CD4-positive, CD25-positive, alpha-beta regulatory T cell (primary cell): ENCODE measurements around the gene CDC42EP2. TPM values are rescaled to one million over a fixed set of nuclear protein-coding genes. Genes with fewer than 3 reads are reported as not detected.

Source experiments
- ATAC-seq, 2 donors: fragments of 150-1000 bp; cut with Tn5 transposase; one replicate each; pipeline ENCODE4 v1.10.0; 2021; ENCODE audit warnings: low read depth in 2 of 2, moderate number of reproducible peaks in 2 of 2, moderate library complexity in 1 of 2
- DNase-seq, 3 donors: peaks; one replicate each; pipeline versions ENCODE4 v3.0.0 to v3.0.0-alpha.2; 2012 to 2022; ENCODE audit warnings: mixed read lengths in 1 of 3
- H3K27ac ChIP-seq: one replicate; pipeline ENCODE4 v1.7.0; 2013; ENCODE audit warnings: mild to moderate bottlenecking, low read length; ENCODE audit not compliant: insufficient read depth, poor library complexity, severe bottlenecking
- H3K27me3 ChIP-seq: one replicate; pipeline ENCODE4 v1.7.0; 2013; ENCODE audit warnings: low read length; ENCODE audit not compliant: control insufficient read depth, insufficient read depth
- H3K36me3 ChIP-seq: one replicate; pipeline ENCODE4 v1.7.0; 2013; ENCODE audit warnings: mild to moderate bottlenecking, low read length, moderate library complexity; ENCODE audit not compliant: control insufficient read depth, insufficient read depth
- H3K4me1 ChIP-seq: 2 replicates; pipeline ENCODE4 v1.7.0; 2013; ENCODE audit warnings: mild to moderate bottlenecking, low read length; ENCODE audit not compliant: insufficient read depth, control insufficient read depth, poor library complexity, severe bottlenecking
- H3K4me3 ChIP-seq: one replicate; pipeline ENCODE4 v1.7.0; 2013; ENCODE audit warnings: low read depth, mild to moderate bottlenecking, low read length, moderate library complexity
- H3K9me3 ChIP-seq, 2 experiments: 1 replicate in 1 of 2; 2 replicates in 1 of 2; pipeline ENCODE4 v1.7.0; 2013; ENCODE audit warnings: low read length in 2 of 2, mild to moderate bottlenecking in 1 of 2, moderate library complexity in 1 of 2; ENCODE audit not compliant: control insufficient read depth in 2 of 2
- H3K27ac Mint-ChIP-seq, 3 donors: one replicate each; pipeline ENCODE4 v1.8.0; 2020 to 2022; ENCODE audit warnings: mild to moderate bottlenecking in 3 of 3, mixed read lengths in 3 of 3, moderate library complexity in 2 of 3
- H3K27me3 Mint-ChIP-seq: one replicate; pipeline ENCODE4 v1.8.0; 2022; ENCODE audit warnings: mild to moderate bottlenecking, mixed read lengths
- H3K36me3 Mint-ChIP-seq: one replicate; pipeline ENCODE4 v1.8.0; 2020; ENCODE audit warnings: mixed read lengths
- H3K4me1 Mint-ChIP-seq, 4 donors: one replicate each; pipeline ENCODE4 v1.8.0; 2020 to 2022; ENCODE audit warnings: mixed read lengths in 4 of 4, mild to moderate bottlenecking in 1 of 4
- H3K4me3 Mint-ChIP-seq, 4 donors: one replicate each; pipeline ENCODE4 v1.8.0; 2020 to 2022; ENCODE audit warnings: mild to moderate bottlenecking in 4 of 4, mixed read lengths in 4 of 4, moderate library complexity in 3 of 4
- H3K9me3 Mint-ChIP-seq, 7 donors: one replicate each; pipeline ENCODE4 v1.8.0; 2020 to 2022; ENCODE audit warnings: mixed read lengths in 7 of 7, mild to moderate bottlenecking in 3 of 7, moderate library complexity in 2 of 7
- polyA plus RNA-seq, 4 donors: library from polyadenylated mRNA; unstranded; fragments of 300-500 nt; fragmentation: Illumina TruSeq; gene quantifications; one replicate each; pipeline ENCODE4 v1.2.3, GENCODE V29; 2021
- total RNA-seq: library from RNA; stranded (reverse); gene quantifications from one replicate; pipeline ENCODE4 v1.2.3, GENCODE V29; 2022

CDC42EP2 gene
- 1.9 TPM for total RNA-seq
- not detected for polyA plus RNA-seq

- Histone ChIP-seq H3K9me3 (no peaks in the 10 kb centered on the region), H3K4me1 (peaks cover 18% of the 10 kb centered on the region), H3K27me3 (no peaks in the 10 kb centered on the region), H3K36me3 (no peaks in the 10 kb centered on the region), H3K4me3 (peak within 1 kb of the TSS; percentile 7), H3K27ac (no peak within 1 kb of the TSS)
- DNase-seq (peak; percentile 54 to 74 (median 62)), ATAC-seq (peak; percentile 87 to 88)
- H3K4me3 Mint-ChIP-seq = peak within 1 kb of the TSS; percentile 73 to 92 (median 80)
- H3K9me3 Mint-ChIP-seq = no peaks in the 10 kb centered on the region
- peak within 1 kb of the TSS in 2 of 3 donors; percentile 14 to 42 for H3K27ac Mint-ChIP-seq
- H3K36me3 Mint-ChIP-seq = no peaks in the 10 kb centered on the region
- H3K4me1 Mint-ChIP-seq = peaks cover 0 to 12% (median 5%) of the 10 kb centered on the region in 4 donors
- H3K27me3 Mint-ChIP-seq = peaks cover 10% of the 10 kb centered on the region
These were observed at the start of gene CDC42EP2 for GRCh38 chr11:65314501-65315203. TSS of gene CDC42EP2 (plus strand) at chr11:65314866. CDS start at chr11:65320899, 6,033 bp downstream.

- peaks cover 0 to 2% (median 0%) of the 10 kb centered on the region in 7 donors for H3K9me3 Mint-ChIP-seq
- H3K9me3 ChIP-seq = no peaks in the 10 kb centered on the region
- H3K4me3 ChIP-seq = no peak overlapping the region
- peaks cover 16 to 45% (median 23%) of the 10 kb centered on the region in 4 donors for H3K4me1 Mint-ChIP-seq
- H3K27ac Mint-ChIP-seq = peak overlapping the region in 1 of 3 donors; percentile 5
- H3K4me1 ChIP-seq = peaks cover 18% of the 10 kb centered on the region
- no peak overlapping the region for H3K27ac ChIP-seq
- no peak for ATAC-seq
- H3K36me3 Mint-ChIP-seq = peaks cover 17% of the 10 kb centered on the region
- H3K36me3 ChIP-seq = peaks cover 34% of the 10 kb centered on the region
- no peaks in the 10 kb centered on the region for H3K27me3 ChIP-seq
- no peaks in the 10 kb centered on the region for H3K27me3 Mint-ChIP-seq
- H3K4me3 Mint-ChIP-seq = peak overlapping the region in 3 of 4 donors; percentile 2 to 98 (median 7)
- DNase-seq = no peak
These were observed 48.5 kb upstream of the CDC42EP2 start for GRCh38 chr11:65266210-65266609.

- ATAC-seq = peak in 1 of 2 donors; percentile 38
- peaks cover 26% of the 10 kb centered on the region for H3K36me3 Mint-ChIP-seq
These were observed 39.7 kb upstream of the CDC42EP2 start for GRCh38 chr11:65274735-65275682.

GRCh38 chr11:65275906-65276305 lies 38.8 kb upstream of the CDC42EP2 start:
- H3K4me1 ChIP-seq = peaks cover 5% of the 10 kb centered on the region
- H3K27ac Mint-ChIP-seq = no peak overlapping the region
- no peaks in the 10 kb centered on the region for H3K9me3 ChIP-seq
- peaks cover 40% of the 10 kb centered on the region for H3K36me3 ChIP-seq
- no peak for DNase-seq
- H3K4me1 Mint-ChIP-seq = peaks cover 5 to 17% (median 12%) of the 10 kb centered on the region in 4 donors
- no peaks in the 10 kb centered on the region for H3K27me3 Mint-ChIP-seq
- H3K4me3 Mint-ChIP-seq = no peak overlapping the region
- no peak overlapping the region for H3K4me3 ChIP-seq
- no peaks in the 10 kb centered on the region for H3K9me3 Mint-ChIP-seq
- no peak overlapping the region for H3K27ac ChIP-seq
- no peaks in the 10 kb centered on the region for H3K27me3 ChIP-seq
- peaks cover 24% of the 10 kb centered on the region for H3K36me3 Mint-ChIP-seq
- no peak for ATAC-seq

More at GRCh38 chr11:65274735-65275682, 39.7 kb upstream of the CDC42EP2 start:
- Histone ChIP-seq H3K4me3 (no peak overlapping the region), H3K4me1 (peaks cover 2% of the 10 kb centered on the region), H3K9me3 (no peaks in the 10 kb centered on the region), H3K27me3 (no peaks in the 10 kb centered on the region), H3K36me3 (peaks cover 41% of the 10 kb centered on the region), H3K27ac (no peak overlapping the region)
- H3K4me3 Mint-ChIP-seq = no peak overlapping the region
- H3K4me1 Mint-ChIP-seq = peaks cover 3 to 14% (median 10%) of the 10 kb centered on the region in 4 donors
- no peaks in the 10 kb centered on the region for H3K9me3 Mint-ChIP-seq
- DNase-seq = peak in 2 of 3 donors; percentile 31 to 51
- H3K27ac Mint-ChIP-seq = peak overlapping the region in 1 of 3 donors; percentile 49
- H3K27me3 Mint-ChIP-seq = no peaks in the 10 kb centered on the region

GRCh38 chr11:65277631-65278277 lies 36.9 kb upstream of the CDC42EP2 start:
- peaks cover 54% of the 10 kb centered on the region for H3K36me3 ChIP-seq
- peaks cover 5% of the 10 kb centered on the region for H3K4me1 ChIP-seq
- H3K9me3 ChIP-seq = no peaks in the 10 kb centered on the region
- no peak overlapping the region for H3K27ac ChIP-seq
- DNase-seq (no peak), ATAC-seq (no peak)
- H3K4me3 ChIP-seq = no peak overlapping the region
- H3K27me3 Mint-ChIP-seq = no peaks in the 10 kb centered on the region
- peaks cover 5 to 17% (median 12%) of the 10 kb centered on the region in 4 donors for H3K4me1 Mint-ChIP-seq
- peaks cover 34% of the 10 kb centered on the region for H3K36me3 Mint-ChIP-seq
- H3K27me3 ChIP-seq = no peaks in the 10 kb centered on the region
- no peak overlapping the region for H3K27ac Mint-ChIP-seq
- H3K4me3 Mint-ChIP-seq = no peak overlapping the region
- H3K9me3 Mint-ChIP-seq = no peaks in the 10 kb centered on the region

- H3K4me1 Mint-ChIP-seq = peaks cover 5 to 17% (median 12%) of the 10 kb centered on the region in 4 donors
- Histone ChIP-seq H3K27ac (no peak overlapping the region), H3K27me3 (no peaks in the 10 kb centered on the region), H3K4me1 (peaks cover 5% of the 10 kb centered on the region), H3K36me3 (peaks cover 59% of the 10 kb centered on the region), H3K9me3 (no peaks in the 10 kb centered on the region), H3K4me3 (no peak overlapping the region)
- no peak for ATAC-seq
- no peaks in the 10 kb centered on the region for H3K27me3 Mint-ChIP-seq
- H3K4me3 Mint-ChIP-seq = no peak overlapping the region
- H3K27ac Mint-ChIP-seq = peak overlapping the region in 1 of 3 donors; percentile 87
- H3K36me3 Mint-ChIP-seq = peaks cover 34% of the 10 kb centered on the region
- DNase-seq = no peak
- no peaks in the 10 kb centered on the region for H3K9me3 Mint-ChIP-seq
These were observed 36.3 kb upstream of the CDC42EP2 start for GRCh38 chr11:65278356-65278755.

GRCh38 chr11:65279279-65279678 lies 35.4 kb upstream of the CDC42EP2 start:
- H3K9me3 ChIP-seq = no peaks in the 10 kb centered on the region
- peak overlapping the region; percentile 42 to 95 (median 82) for H3K27ac Mint-ChIP-seq
- H3K4me1 ChIP-seq = peaks cover 5% of the 10 kb centered on the region
- no peak overlapping the region for H3K4me3 Mint-ChIP-seq
- peaks cover 59% of the 10 kb centered on the region for H3K36me3 ChIP-seq
- DNase-seq = no peak
- H3K9me3 Mint-ChIP-seq = no peaks in the 10 kb centered on the region
- H3K36me3 Mint-ChIP-seq = peaks cover 34% of the 10 kb centered on the region
- no peak overlapping the region for H3K4me3 ChIP-seq
- peak overlapping the region; percentile 26 for H3K27ac ChIP-seq
- no peaks in the 10 kb centered on the region for H3K27me3 ChIP-seq
- no peak for ATAC-seq
- peaks cover 5 to 17% (median 12%) of the 10 kb centered on the region in 4 donors for H3K4me1 Mint-ChIP-seq
- no peaks in the 10 kb centered on the region for H3K27me3 Mint-ChIP-seq
